Tibial artery (tissue), 4 donors: ENCODE data around the gene SNPH.

Source experiments
- DNase-seq, 2 donors: peaks; one replicate each; pipeline ENCODE4 v3.0.0-alpha.2; 2019
- H3K27ac ChIP-seq, 2 donors: fragments of 200-600 bp; sonication (generic) in 1 of 2; 1 replicate in 1 of 2; 2 replicates in 1 of 2; pipeline ENCODE4 v1.5.1; 2018 to 2019; ENCODE audit warnings: mild to moderate bottlenecking in 1 of 2
- H3K27me3 ChIP-seq, 2 donors: fragments of 200-600 bp; sonication (generic) in 1 of 2; one replicate each; pipeline versions ENCODE4 v1.5.1 to v1.6.0; 2016 to 2019
- H3K36me3 ChIP-seq, 3 donors: fragments of 200-600 bp; sonication (generic) in 2 of 3; one replicate each; pipeline ENCODE4 v1.5.1; 2016 to 2019; ENCODE audit warnings: mild to moderate bottlenecking in 2 of 3
- H3K4me1 ChIP-seq, 4 donors: fragments of 200-600 bp; sonication (generic) in 2 of 4; 1 replicate in 3 of 4; 2 replicates in 1 of 4; pipeline ENCODE4 v1.5.1; 2016 to 2019
- H3K4me3 ChIP-seq, 2 donors: fragments of 200-600 bp; sonication (generic) in 1 of 2; 1 replicate in 1 of 2; 2 replicates in 1 of 2; pipeline ENCODE4 v1.5.1; 2018 to 2019; ENCODE audit warnings: mild to moderate bottlenecking in 2 of 2
- H3K9me3 ChIP-seq, 3 donors: fragments of 200-600 bp; sonication (generic) in 1 of 3; one replicate each; pipeline ENCODE4 v1.5.1; 2016 to 2019
- CTCF ChIP-seq, 2 experiments: fragments of 200-600 bp in 1 of 2; fragments of 450-650 bp in 1 of 2; IDR thresholded peaks; one replicate each; pipeline ENCODE4 v1.5.1; 2017 to 2019; ENCODE audit warnings: antibody characterized with exemption in 2 of 2, mild to moderate bottlenecking in 1 of 2, moderate library complexity in 1 of 2
- intact Hi-C: fragments of 100-400 bp; cut with DNase I; formaldehyde crosslinking; loops from one replicate; pipeline ENCODE4 v1.15.0; 2023; ENCODE audit warnings: low total_unique reads

The SNPH gene

DNA sequence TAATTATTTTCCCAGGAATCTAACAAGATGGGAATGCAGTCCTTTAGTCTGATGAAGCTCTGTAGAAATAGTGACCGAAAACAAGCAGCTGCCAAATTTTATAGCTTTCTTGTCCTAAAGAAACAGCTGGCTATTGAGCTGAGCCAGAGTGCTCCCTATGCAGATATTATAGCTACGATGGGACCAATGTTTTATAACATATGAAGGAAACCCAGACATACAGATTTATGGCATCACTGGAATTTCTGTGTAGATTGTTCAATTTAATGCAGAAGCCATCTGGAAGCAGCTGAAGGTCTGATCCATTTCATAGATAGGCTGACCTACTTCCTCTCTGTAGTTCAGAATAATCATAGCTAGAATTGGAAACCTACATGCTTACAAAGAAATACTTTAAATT lies 11.8 kb upstream of the SNPH start:
- DNase-seq = no peak
- Histone ChIP-seq H3K36me3 (no peaks in the 10 kb centered on the region), H3K27ac (no peak overlapping the region), H3K27me3 (peaks cover 0 to 10% of the 10 kb centered on the region in 2 donors), H3K9me3 (no peaks in the 10 kb centered on the region), H3K4me1 (no peaks in the 10 kb centered on the region), H3K4me3 (no peak overlapping the region)
- intact Hi-C loops = no loop called here
- TF ChIP-seq CTCF (IDR thresholded peaks at IDR 0.05) = no peak

GRCh38 chr20:1255675-1256074 lies 10.4 kb upstream of the SNPH start:
- no peaks in the 10 kb centered on the region for H3K36me3 ChIP-seq
- H3K4me3 ChIP-seq = no peak overlapping the region
- no peaks in the 10 kb centered on the region for H3K4me1 ChIP-seq
- no peak overlapping the region for H3K27ac ChIP-seq
- intact Hi-C loops = no loop called here
- H3K9me3 ChIP-seq = no peaks in the 10 kb centered on the region
- H3K27me3 ChIP-seq = peaks cover 0 to 10% of the 10 kb centered on the region in 2 donors
- no peak for DNase-seq
- TF ChIP-seq CTCF (IDR thresholded peaks at IDR 0.05) = no peak

DNA sequence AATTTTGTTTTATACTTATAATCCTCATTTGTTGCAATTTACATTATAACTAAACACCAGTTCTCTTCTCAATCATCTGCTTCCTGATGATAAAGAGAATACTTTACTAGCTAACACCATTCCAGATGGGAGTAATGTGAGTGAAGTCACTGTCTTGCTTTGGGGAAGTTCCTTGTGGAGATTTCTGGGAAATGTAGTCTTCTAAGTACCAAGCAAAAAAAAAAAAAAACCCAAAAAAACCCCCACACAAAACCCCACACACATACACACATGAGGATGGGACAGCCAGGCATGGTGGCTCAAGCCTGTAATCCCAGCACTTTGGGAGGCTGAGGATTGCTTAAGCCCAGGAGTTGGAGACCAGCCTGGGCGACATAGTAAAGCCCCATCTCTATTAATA lies 2.2 kb upstream of the SNPH start:
- intact Hi-C loops = no loop called here
- TF ChIP-seq CTCF (IDR thresholded peaks at IDR 0.05) = no peak
- no peak for DNase-seq

GRCh38 chr20:1264727-1265126 lies 1.4 kb upstream of the SNPH start:
- no peak for TF ChIP-seq CTCF (IDR thresholded peaks at IDR 0.05)
- H3K27me3 ChIP-seq = peaks cover 0 to 3% of the 10 kb centered on the region in 2 donors
- H3K4me3 ChIP-seq = no peak overlapping the region
- intact Hi-C loops = no loop called here
- no peak for DNase-seq
- no peak overlapping the region for H3K27ac ChIP-seq
- no peaks in the 10 kb centered on the region for H3K9me3 ChIP-seq
- H3K36me3 ChIP-seq = no peaks in the 10 kb centered on the region
- H3K4me1 ChIP-seq = peaks cover 0 to 18% (median 12%) of the 10 kb centered on the region in 4 donors

More for the DNA sequence above, 2.2 kb upstream of the SNPH start:
- Histone ChIP-seq H3K27ac (no peak overlapping the region), H3K27me3 (peaks cover 0 to 3% of the 10 kb centered on the region in 2 donors), H3K4me1 (peaks cover 0 to 18% (median 12%) of the 10 kb centered on the region in 4 donors), H3K9me3 (no peaks in the 10 kb centered on the region), H3K4me3 (no peak overlapping the region), H3K36me3 (no peaks in the 10 kb centered on the region)

GRCh38 chr20:1265226-1265915 lies 723 bp upstream of the SNPH start:
- intact Hi-C loops = no loop called here
- no peaks in the 10 kb centered on the region for H3K36me3 ChIP-seq
- no peak for DNase-seq
- H3K4me3 ChIP-seq = peak overlapping the region; percentile 91 to 92
- no peaks in the 10 kb centered on the region for H3K9me3 ChIP-seq
- H3K27me3 ChIP-seq = peaks cover 0 to 3% of the 10 kb centered on the region in 2 donors
- TF ChIP-seq CTCF (IDR thresholded peaks at IDR 0.05) = no peak
- peak overlapping the region; percentile 59 to 67 for H3K27ac ChIP-seq
- H3K4me1 ChIP-seq = peaks cover 0 to 18% (median 12%) of the 10 kb centered on the region in 4 donors

DNA sequence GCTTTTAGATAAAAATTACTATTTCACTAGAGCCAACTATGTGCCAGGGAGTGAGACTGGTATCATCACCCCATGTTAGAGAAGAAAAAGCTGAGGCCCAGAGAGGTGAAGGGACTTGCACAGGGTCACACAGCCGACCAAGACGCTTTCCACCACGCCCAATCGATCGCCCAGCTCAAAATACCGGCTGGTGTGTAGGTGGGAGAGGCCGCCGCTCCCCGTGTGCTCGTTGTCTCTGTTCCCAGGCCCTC lies 253 bp upstream of the SNPH start:
- H3K4me1 ChIP-seq = peaks cover 0 to 18% (median 12%) of the 10 kb centered on the region in 4 donors
- H3K36me3 ChIP-seq = peaks cover 0 to 5% (median 0%) of the 10 kb centered on the region in 3 donors
- H3K27me3 ChIP-seq = peaks cover 0 to 3% of the 10 kb centered on the region in 2 donors
- DNase-seq = no peak
- intact Hi-C loops = no loop called here
- peak overlapping the region; percentile 59 to 67 for H3K27ac ChIP-seq
- H3K9me3 ChIP-seq = no peaks in the 10 kb centered on the region
- H3K4me3 ChIP-seq = peak overlapping the region; percentile 91 to 92
- no peak for TF ChIP-seq CTCF (IDR thresholded peaks at IDR 0.05)
